Measurements from ENCODE around the gene TRPM3.

Gene TRPM3

GRCh38 chr9:70772601-70773000 is 348.8 kb downstream of the TRPM3 start:
- Mint-ChIP-seq H3K9me3 (peaks cover 2% of the 10 kb centered on the region), H3K4me3 (no peak overlapping the region), H3K27ac (no peak overlapping the region), H3K27me3 (ENCODE audit: low read depth) (no peaks in the 10 kb centered on the region), H3K4me1 (no peaks in the 10 kb centered on the region), H3K36me3 (ENCODE audit: low read depth) (no peaks in the 10 kb centered on the region)
- TF ChIP-seq CTCF (IDR thresholded peaks at IDR 0.05; ENCODE audit: unreplicated experiment in 3 of 3) = no peak

- TF ChIP-seq CTCF (IDR thresholded peaks at IDR 0.05; ENCODE audit: unreplicated experiment in 3 of 3) = no peak
- Mint-ChIP-seq H3K36me3 (ENCODE audit: low read depth) (no peaks in the 10 kb centered on the region), H3K4me1 (peaks cover 7% of the 10 kb centered on the region), H3K9me3 (no peaks in the 10 kb centered on the region), H3K27ac (no peak overlapping the region), H3K4me3 (no peak overlapping the region), H3K27me3 (ENCODE audit: low read depth) (no peaks in the 10 kb centered on the region)
Observed at GRCh38 chr9:70765946-70766345, 355.5 kb downstream of the TRPM3 start.

GRCh38 chr9:70761139-70761670 is 360.2 kb downstream of the TRPM3 start:
- H3K4me3 Mint-ChIP-seq = no peak overlapping the region
- H3K4me1 Mint-ChIP-seq = peaks cover 7% of the 10 kb centered on the region
- H3K9me3 Mint-ChIP-seq = peaks cover 8% of the 10 kb centered on the region
- TF ChIP-seq CTCF (IDR thresholded peaks at IDR 0.05; ENCODE audit: unreplicated experiment in 3 of 3) = no peak
- peaks cover 5% of the 10 kb centered on the region for H3K27me3 Mint-ChIP-seq (ENCODE audit: low read depth)
- peak overlapping the region in 1 of 3 experiments; percentile 69 for H3K27ac Mint-ChIP-seq
- peaks cover 11% of the 10 kb centered on the region for H3K36me3 Mint-ChIP-seq (ENCODE audit: low read depth)

- no peak overlapping the region for H3K4me3 Mint-ChIP-seq
- peaks cover 8% of the 10 kb centered on the region for H3K9me3 Mint-ChIP-seq
- H3K27me3 Mint-ChIP-seq (ENCODE audit: low read depth) = peaks cover 9% of the 10 kb centered on the region
- no peak for TF ChIP-seq CTCF (IDR thresholded peaks at IDR 0.05; ENCODE audit: unreplicated experiment in 3 of 3)
- H3K4me1 Mint-ChIP-seq = peaks cover 7% of the 10 kb centered on the region
- peak overlapping the region in 1 of 3 experiments; percentile 69 for H3K27ac Mint-ChIP-seq
- H3K36me3 Mint-ChIP-seq (ENCODE audit: low read depth) = peaks cover 17% of the 10 kb centered on the region
Observed at GRCh38 chr9:70760228-70760627, 361.2 kb downstream of the TRPM3 start.

DNA sequence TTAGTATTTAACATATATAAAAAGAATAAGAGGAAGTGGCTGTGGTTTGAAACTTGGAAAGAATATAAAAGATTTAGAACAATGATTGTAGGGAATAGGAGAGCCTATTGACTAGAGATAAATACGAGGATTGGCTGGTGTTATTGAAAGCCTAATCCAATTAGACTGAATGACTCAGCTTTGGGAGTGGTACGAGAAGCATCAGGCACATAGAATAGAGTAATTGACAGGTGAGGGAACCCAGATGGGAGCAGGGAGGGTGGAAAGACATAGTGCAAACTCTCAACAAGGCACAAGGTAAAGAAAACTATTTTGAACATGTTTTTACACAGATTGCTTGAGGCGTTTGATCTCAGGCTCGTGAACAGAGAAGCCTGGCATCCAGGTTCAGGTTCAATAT is 368.1 kb downstream of the TRPM3 start:
- Mint-ChIP-seq H3K9me3 (peaks cover 14% of the 10 kb centered on the region), H3K27ac (no peak overlapping the region), H3K4me1 (no peaks in the 10 kb centered on the region), H3K27me3 (ENCODE audit: low read depth) (peaks cover 9% of the 10 kb centered on the region), H3K4me3 (no peak overlapping the region), H3K36me3 (ENCODE audit: low read depth) (peaks cover 35% of the 10 kb centered on the region)
- TF ChIP-seq CTCF (IDR thresholded peaks at IDR 0.05; ENCODE audit: unreplicated experiment in 3 of 3) = no peak

DNA sequence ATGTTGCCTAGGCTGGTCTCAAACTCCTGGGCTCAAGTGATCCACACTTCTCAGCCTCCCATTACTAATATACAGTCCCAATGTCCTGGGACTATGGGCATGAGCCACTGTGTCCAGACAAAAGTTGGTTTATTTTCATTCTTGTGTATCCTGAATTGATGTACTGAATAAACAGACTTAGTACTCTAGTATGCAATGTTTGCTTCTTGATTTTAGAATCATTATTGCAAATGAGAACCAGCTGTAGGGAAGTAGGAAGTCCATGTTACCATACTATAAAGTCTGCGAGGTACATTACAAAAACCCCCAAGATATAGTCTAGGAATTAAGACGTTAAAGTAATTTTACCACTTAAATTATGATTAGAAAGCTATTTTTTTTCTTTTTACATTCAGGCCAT is 372.4 kb downstream of the TRPM3 start:
- no peaks in the 10 kb centered on the region for H3K27me3 Mint-ChIP-seq (ENCODE audit: low read depth)
- no peak for TF ChIP-seq CTCF (IDR thresholded peaks at IDR 0.05; ENCODE audit: unreplicated experiment in 3 of 3)
- peak overlapping the region in 1 of 3 experiments; percentile 25 for H3K27ac Mint-ChIP-seq
- no peak overlapping the region for H3K4me3 Mint-ChIP-seq
- peaks cover 6% of the 10 kb centered on the region for H3K9me3 Mint-ChIP-seq
- peaks cover 24% of the 10 kb centered on the region for H3K4me1 Mint-ChIP-seq
- peaks cover 14% of the 10 kb centered on the region for H3K36me3 Mint-ChIP-seq (ENCODE audit: low read depth)

Measured in nephron (organoid).